Kidney glomerular epithelial cell (primary cell): Measurements from ENCODE around the gene TOR1AIP2.
A peak's percentile ranks its signal among the peaks of the same experiment; 100 is the strongest.
"Not testable (repeated sequence)": the region's sequence is repeated elsewhere in the genome, so short reads cannot be mapped to it uniquely, and the experiment has no call there.

Experiments
- DNase-seq: peaks from one replicate; lab custom pipeline; 2025; lab: John Stamatoyannopoulos, UW

Gene TOR1AIP2

GRCh38 chr1:179875596-179876299, 1.9 kb downstream of the TOR1AIP2 start:
- DNase-seq = no peak

GRCh38 chr1:179873438-179873851, 4.2 kb downstream of the TOR1AIP2 start:
- no peak for DNase-seq

GRCh38 chr1:179872558-179872957, 5.0 kb downstream of the TOR1AIP2 start:
- DNase-seq = no peak

GRCh38 chr1:179871940-179872339, 5.7 kb downstream of the TOR1AIP2 start:
- no peak for DNase-seq

- DNase-seq = no peak
These were observed 6.7 kb downstream of the TOR1AIP2 start for GRCh38 chr1:179870870-179871269.

- peak; percentile 39 for DNase-seq
These were observed 9.9 kb downstream of the TOR1AIP2 start for GRCh38 chr1:179867493-179868330.

GRCh38 chr1:179866616-179867015, 11.0 kb downstream of the TOR1AIP2 start:
- DNase-seq = no peak

GRCh38 chr1:179865377-179865776, 12.2 kb downstream of the TOR1AIP2 start:
- DNase-seq = no peak

- no peak for DNase-seq
These were observed 17.0 kb downstream of the TOR1AIP2 start for GRCh38 chr1:179860652-179861051.

GRCh38 chr1:179857009-179857408, 20.6 kb downstream of the TOR1AIP2 start:
- DNase-seq = no peak

GRCh38 chr1:179856296-179856695, 21.3 kb downstream of the TOR1AIP2 start:
- no peak for DNase-seq

- DNase-seq = not testable (repeated sequence)
These were observed 21.8 kb downstream of the TOR1AIP2 start for GRCh38 chr1:179855831-179856230.

- no peak for DNase-seq
These were observed 24.5 kb downstream of the TOR1AIP2 start for GRCh38 chr1:179853102-179853501.

GRCh38 chr1:179848233-179848632, 29.4 kb downstream of the TOR1AIP2 start:
- DNase-seq = no peak

- DNase-seq = no peak
These were observed 37.5 kb downstream of the TOR1AIP2 start for GRCh38 chr1:179840107-179840506.

GRCh38 chr1:179836686-179837445, 40.7 kb downstream of the TOR1AIP2 start:
- not testable (repeated sequence) for DNase-seq

- peak; percentile 55 for DNase-seq
These were observed 45.5 kb downstream of the TOR1AIP2 start for GRCh38 chr1:179831852-179832699.

GRCh38 chr1:179831225-179831624, 46.4 kb downstream of the TOR1AIP2 start:
- DNase-seq = no peak

- no peak for DNase-seq
These were observed 49.0 kb downstream of the TOR1AIP2 start for GRCh38 chr1:179828554-179829110.

GRCh38 chr1:179826626-179827280, 50.9 kb downstream of the TOR1AIP2 start:
- DNase-seq = no peak
